ENCODE measurements around the gene CHST15. TPM values are rescaled to one million over a fixed set of nuclear protein-coding genes. Genes with fewer than 3 reads are reported as not detected.
A peak's percentile ranks its signal among the peaks of the same experiment; 100 is the strongest.
"Not testable (repeated sequence)": the region's sequence is repeated elsewhere in the genome, so short reads cannot be mapped to it uniquely, and the experiment has no call there.

The CHST15 gene
- total RNA-seq, 6 experiments from 2014 or later, result 0.88 to 8.7 (median 1.1) TPM

DNA sequence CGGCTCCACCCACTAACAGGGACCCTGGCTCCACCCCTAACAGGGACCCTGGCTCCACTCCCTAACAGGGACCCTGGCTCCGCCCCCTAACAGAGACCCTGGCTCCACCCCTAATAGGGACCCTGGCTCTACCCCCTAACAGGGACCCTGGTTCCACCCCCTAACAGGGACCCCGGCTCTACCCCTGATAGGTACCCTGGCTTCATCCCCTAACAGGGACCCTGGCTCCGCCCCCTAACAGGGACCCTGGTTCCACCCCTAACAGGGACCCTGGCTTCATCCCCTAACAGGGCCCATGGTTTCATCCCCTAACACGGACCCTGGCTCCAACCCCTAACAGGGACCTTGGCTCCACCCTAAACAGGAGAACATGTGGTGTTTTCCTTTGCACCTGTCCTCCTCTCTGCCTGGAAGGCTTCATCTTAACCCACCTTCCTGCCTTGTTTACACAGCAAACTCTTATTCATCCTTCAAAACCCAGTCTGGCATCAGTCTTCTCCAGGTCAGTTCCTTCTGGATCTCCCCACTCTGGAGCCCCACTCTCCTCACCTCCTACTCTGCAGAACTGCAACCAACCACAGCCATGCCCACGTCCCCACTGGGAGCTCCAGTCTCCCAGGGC lies 58.0 kb downstream of the CHST15 start:
- H3K4me3 Mint-ChIP-seq, result no peak overlapping the region
- no peak for TF ChIP-seq CTCF (IDR thresholded peaks at IDR 0.05)
- no peak overlapping the region for H3K27ac Mint-ChIP-seq
- peaks cover 4% of the 10 kb centered on the region for H3K27me3 Mint-ChIP-seq (ENCODE audit: insufficient read depth)
- no peak for DNase-seq
- no peaks in the 10 kb centered on the region for H3K9me3 Mint-ChIP-seq
- peaks cover 10% of the 10 kb centered on the region for H3K4me1 Mint-ChIP-seq (ENCODE audit: low read depth)
- no peaks in the 10 kb centered on the region for H3K36me3 Mint-ChIP-seq (ENCODE audit: low read depth)

GRCh38 chr10:124034576-124035305 lies 58.7 kb downstream of the CHST15 start:
- DNase-seq; H3K36me3 Mint-ChIP-seq (ENCODE audit: low read depth); H3K27ac Mint-ChIP-seq; H3K9me3 Mint-ChIP-seq; H3K27me3 Mint-ChIP-seq (ENCODE audit: insufficient read depth); H3K4me3 Mint-ChIP-seq: not testable (repeated sequence)
- peaks cover 10% of the 10 kb centered on the region for H3K4me1 Mint-ChIP-seq (ENCODE audit: low read depth)

DNA sequence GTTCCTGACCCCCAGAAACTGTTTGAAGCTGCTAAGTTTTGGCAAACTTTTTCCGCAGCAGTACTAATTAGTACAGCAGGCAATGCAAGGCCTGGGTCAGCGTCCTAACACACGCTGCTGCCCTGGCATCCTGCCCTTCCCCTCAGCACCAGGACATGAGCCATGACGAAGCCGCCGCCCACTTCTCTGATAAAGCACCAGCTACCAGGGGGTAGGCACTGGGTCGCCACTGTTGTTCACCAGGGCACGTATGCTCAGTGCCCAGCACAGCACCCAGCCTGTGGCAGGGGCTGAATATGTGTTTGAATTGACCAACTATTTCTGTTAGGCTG lies 59.5 kb downstream of the CHST15 start:
- Mint-ChIP-seq H3K27ac (no peak overlapping the region), H3K36me3 (ENCODE audit: low read depth) (no peaks in the 10 kb centered on the region), H3K27me3 (ENCODE audit: insufficient read depth) (peaks cover 5% of the 10 kb centered on the region), H3K4me1 (ENCODE audit: low read depth) (peaks cover 10% of the 10 kb centered on the region), H3K9me3 (no peaks in the 10 kb centered on the region), H3K4me3 (no peak overlapping the region)
- TF ChIP-seq CTCF (IDR thresholded peaks at IDR 0.05), result no peak
- no peak for DNase-seq

DNA sequence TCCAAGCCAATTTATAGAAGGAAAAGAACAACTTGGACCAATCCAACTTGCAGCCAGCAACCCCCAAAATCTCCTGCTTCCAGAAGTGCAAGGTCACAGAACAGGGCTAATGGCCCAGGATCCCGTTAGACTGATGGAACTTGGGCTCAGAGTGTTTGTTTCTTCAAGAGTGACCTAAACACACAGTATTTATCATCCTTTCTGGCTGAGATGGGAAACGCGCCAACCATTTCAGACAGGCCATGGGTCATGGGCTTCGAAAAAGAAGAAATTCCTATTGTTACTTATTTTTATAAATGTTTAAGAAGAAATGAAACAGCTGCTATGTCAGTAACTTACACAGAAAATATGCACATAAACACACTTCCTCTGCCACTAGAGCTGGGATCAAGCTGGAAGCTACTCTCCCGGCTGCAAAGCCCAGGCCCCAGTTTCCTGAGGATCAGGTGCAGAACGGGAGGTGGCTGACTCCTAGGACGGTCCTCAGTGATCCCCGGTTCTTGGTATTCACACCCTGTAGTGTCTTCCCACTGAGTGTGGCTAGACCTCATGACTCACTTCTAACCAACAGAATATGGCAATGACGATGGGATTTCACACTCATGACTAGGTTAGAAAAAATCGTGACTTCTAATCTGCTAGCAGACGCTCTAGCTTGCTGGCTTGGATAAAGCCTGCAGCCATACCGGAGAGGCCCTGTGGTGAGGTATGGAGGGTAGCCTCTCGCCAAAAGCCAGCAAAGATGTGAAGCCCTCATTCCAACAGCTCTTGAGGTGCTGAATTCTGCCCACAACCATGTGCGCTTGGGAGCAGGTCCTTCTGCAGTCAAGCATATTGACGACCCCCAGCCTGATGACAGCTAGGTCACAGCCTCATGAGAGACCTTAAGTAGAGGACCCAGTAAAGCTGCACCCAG lies 60.2 kb downstream of the CHST15 start:
- peaks cover 10% of the 10 kb centered on the region for H3K4me1 Mint-ChIP-seq (ENCODE audit: low read depth)
- H3K4me3 Mint-ChIP-seq, result no peak overlapping the region
- TF ChIP-seq CTCF (IDR thresholded peaks at IDR 0.05), result no peak
- H3K27ac Mint-ChIP-seq, result no peak overlapping the region
- peaks cover 6% of the 10 kb centered on the region for H3K27me3 Mint-ChIP-seq (ENCODE audit: insufficient read depth)
- no peaks in the 10 kb centered on the region for H3K9me3 Mint-ChIP-seq
- no peaks in the 10 kb centered on the region for H3K36me3 Mint-ChIP-seq (ENCODE audit: low read depth)
- DNase-seq, result peak; percentile 77

DNA sequence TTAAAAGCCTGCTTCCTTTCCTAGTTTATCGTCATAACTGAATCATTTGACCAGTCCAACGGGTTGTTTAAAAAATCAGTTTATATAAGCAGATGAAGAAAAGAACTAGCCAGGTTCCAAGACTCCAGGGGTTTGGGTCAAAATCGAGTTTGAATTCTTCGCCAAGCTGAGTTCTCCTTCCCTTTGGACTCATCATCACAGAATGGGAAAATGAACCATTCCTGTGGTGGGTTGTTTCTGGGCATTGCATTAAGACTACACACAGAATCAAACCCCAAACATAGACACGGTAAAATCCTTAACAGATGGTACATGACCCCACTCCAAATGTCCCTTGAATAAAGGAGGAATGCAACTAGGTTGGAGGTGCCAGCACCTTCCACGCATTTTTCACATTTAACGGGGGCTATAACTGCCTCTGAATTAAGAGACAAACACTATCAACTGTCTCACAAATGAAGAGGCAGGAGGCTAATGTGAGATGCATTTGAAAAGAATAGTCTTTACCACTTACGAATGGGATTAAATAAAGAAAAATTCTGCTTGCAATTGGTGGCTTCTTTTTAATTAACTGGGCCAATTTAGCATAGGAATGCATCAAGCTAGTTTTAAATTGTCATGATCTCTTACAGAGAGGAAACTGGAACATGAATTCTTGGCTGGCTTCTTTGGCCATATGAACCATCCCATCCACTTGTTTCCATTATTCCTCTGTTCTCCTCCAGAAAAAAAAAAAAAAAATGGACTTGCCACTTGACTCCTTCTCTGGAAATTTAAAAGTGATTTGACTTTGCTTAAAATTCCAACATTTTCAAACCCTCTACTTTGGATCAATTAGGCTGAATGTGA lies 61.1 kb downstream of the CHST15 start:
- no peak for DNase-seq
- Mint-ChIP-seq H3K36me3 (ENCODE audit: low read depth) (no peaks in the 10 kb centered on the region), H3K27me3 (ENCODE audit: insufficient read depth) (peaks cover 6% of the 10 kb centered on the region), H3K9me3 (no peaks in the 10 kb centered on the region), H3K27ac (no peak overlapping the region), H3K4me3 (no peak overlapping the region), H3K4me1 (ENCODE audit: low read depth) (peaks cover 10% of the 10 kb centered on the region)
- TF ChIP-seq CTCF (IDR thresholded peaks at IDR 0.05), result no peak

Measured in HFFc6 (cell line).